Endometrial microvascular endothelial cells (primary cell): ENCODE measurements around the gene HNRNPA3. TPM values are rescaled to one million over a fixed set of nuclear protein-coding genes. Genes with fewer than 3 reads are reported as not detected.

Source experiments
- in situ Hi-C: cut with HindIII; loops from 2 replicates; pipeline ENCODE4 v1.10.0; 2017; ENCODE audit warnings: low sequenced_read_pairs, low pct_unique_long_range_greater_than_20kb; ENCODE audit errors: inconsistent ontology term
- total RNA-seq: library from RNA; depleted of rRNA; stranded (reverse); fragments of >200 nt; gene quantifications from one replicate; pipeline ENCODE4 v1.2.3, GENCODE V29; 2015; ENCODE audit errors: inconsistent ontology term

HNRNPA3 gene
- total RNA-seq, 1 donor from 2014 or later = 63.0 TPM

- in situ Hi-C loops = loop anchor here (10.0 kb wide), 1 partner anchor 99 kb away; no protein-coding TSS in a partner anchor
These were observed 51.7 kb downstream of the HNRNPA3 start for GRCh38 chr2:177264209-177264692.

DNA sequence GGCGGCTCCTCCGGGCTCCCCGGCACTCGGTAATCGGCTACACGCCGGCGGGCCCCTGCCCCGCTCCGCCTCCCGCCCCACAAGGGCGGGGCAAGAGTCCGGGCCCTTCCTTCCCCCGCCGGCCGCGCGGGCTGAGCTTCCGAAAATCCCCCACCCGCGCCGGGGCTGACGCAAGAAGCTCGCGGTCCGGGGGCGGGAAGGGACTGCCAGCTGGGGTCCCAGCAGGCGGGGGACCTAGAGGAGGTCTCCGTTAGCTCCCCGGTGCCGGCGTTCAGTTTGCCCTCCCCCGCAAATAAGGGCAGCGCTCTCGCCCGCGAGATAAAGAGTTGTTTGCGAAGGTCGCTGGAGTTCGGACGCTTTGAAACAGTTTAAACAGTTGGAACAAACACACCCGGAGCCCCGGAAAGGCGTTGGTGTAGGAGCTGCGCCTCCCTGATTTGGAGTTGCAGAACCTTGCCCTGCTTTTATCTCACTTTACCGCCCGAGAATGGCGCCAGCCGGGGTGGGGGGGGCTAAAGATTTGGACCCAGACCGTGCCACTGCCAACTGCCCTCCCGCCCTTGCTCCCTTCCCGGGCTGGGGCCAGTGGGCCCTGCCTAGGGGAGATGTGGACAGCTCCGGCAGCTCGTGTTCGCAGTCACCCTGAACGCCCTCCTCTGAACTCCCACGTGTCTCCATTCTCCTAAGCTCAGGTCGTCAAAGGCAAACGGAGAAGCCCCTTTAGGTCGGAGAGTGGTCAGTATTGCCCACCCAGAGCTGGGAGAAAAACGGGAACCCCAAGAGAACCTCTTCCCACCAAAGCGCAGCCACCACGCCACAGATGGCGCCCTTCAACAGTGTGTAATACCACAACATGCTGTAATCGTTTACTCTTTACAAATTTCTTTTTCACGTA is 52.3 kb downstream of the HNRNPA3 start, which contains the start of gene NFE2L2:
TSS of gene NFE2L2 (minus strand) at position 35 of the 895 bp plus-strand sequence. CDS start 151 bp downstream, outside the sequence.
- in situ Hi-C loops = loop anchor here (10.0 kb wide), 1 partner anchor 100 kb away; no protein-coding TSS in a partner anchor

- in situ Hi-C loops = loop anchor here (10.0 kb wide), 1 partner anchor 101 kb away; no protein-coding TSS in a partner anchor
These were observed 53.5 kb downstream of the HNRNPA3 start for GRCh38 chr2:177265824-177266817.

DNA sequence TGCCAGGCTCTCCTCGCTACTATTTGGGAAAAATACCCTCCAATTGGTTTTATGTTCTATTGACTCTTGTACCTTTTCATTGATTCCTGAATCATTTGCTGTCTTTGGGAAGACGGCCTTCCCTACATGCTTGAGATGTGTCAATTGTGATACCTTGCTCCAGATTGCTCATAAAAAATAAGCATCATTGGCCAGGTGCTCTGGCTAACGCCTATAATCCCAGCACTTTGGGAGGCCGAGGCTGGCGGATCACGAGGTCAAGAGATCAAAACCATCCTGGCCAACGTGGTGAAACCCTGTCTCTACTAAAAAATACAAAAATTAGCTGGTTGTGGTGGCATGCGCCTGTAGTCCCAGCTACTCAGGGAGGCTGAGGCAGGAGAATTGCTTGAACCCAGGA is 54.4 kb downstream of the HNRNPA3 start:
- in situ Hi-C loops = loop anchor here (10.0 kb wide), 1 partner anchor 102 kb away; no protein-coding TSS in a partner anchor

GRCh38 chr2:177268187-177268871 is 55.7 kb downstream of the HNRNPA3 start:
- in situ Hi-C loops = loop anchor here (10.0 kb wide), 1 partner anchor 104 kb away; no protein-coding TSS in a partner anchor

DNA sequence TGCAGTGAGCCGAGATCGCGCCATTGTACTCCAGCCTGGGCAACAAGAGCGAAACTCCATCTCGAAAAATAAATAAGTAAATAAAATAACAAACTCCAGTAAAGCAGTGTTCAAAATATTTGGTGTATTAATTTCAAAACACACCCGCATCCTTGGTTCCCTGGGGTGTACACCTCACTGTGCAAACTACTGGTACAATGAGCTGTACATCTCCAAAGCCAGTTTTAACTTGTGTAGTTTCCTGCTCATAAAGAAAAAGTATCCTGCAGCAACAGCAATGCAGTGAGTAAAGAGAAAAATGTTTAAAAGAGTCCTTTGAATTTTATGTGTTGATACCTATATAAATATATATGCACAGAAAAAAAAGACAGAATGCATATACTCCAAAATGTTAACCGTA is 56.3 kb downstream of the HNRNPA3 start:
- in situ Hi-C loops = loop anchor here (10.0 kb wide), 1 partner anchor 104 kb away; no protein-coding TSS in a partner anchor

DNA sequence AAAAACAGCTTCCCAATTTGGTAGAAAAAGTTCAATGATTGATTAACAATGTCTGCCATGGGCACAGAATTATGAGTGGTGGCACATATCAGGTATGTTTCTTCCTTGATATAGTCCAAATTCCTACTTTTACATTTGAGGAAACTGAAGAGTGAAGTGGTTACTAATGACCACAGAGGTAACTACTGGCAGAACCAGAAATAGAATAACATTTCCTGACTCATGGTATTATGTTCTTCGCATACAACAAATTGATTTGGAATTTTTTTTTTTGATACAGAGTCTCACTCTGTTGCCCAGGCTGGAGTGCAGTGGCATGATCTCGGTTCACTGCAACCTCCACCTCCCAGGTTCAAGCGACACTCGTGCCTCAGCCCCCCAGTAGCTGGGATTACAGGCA is 57.9 kb downstream of the HNRNPA3 start:
- in situ Hi-C loops = no loop called here

- in situ Hi-C loops = no loop called here
These were observed 59.5 kb downstream of the HNRNPA3 start for GRCh38 chr2:177271981-177272666.

DNA sequence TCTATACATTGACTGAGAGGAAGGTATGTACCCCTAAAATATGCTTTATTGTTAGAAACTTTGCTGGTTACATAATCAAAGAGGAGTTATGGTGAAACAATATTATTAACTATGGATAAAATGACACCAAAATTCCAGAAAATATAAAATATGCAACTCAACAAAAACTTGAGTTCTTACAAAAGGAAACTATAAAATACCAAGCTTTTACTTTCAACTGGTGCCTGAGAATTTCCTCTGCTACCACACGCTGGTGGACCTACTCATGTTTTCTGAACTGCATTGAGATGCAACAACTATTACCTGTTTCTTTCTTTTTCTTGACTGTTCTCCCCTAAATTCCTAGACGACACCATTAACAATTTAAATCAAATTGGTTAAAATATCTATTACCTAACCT is 60.2 kb downstream of the HNRNPA3 start:
- in situ Hi-C loops = no loop called here

DNA sequence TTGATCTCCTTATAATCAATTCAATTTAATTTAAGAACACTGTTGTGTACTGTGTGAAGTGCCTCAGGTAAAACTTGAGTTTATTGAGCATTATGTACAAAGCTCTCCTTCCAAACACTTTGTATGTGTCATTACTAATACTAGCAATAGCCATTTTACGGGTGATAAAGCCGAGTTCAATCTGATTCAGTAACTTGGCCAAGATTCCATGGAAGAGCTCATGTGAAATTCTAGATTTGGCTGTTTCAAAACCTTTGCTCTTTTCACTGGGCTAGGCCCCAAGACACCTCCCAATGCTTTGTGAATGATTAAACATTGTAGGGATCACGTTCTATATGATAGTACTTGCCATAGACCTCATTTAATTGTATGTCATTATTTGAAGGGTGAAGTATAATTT is 60.8 kb downstream of the HNRNPA3 start:
- in situ Hi-C loops = no loop called here

Other genes with a start within 250 kb of the HNRNPA3 start
- 48.9 TPM for gene NFE2L2, start 51.9 kb downstream of the HNRNPA3 start, total RNA-seq
- 67.5 TPM for gene AGPS, start 180.0 kb downstream of the HNRNPA3 start, total RNA-seq